Lower lobe of right lung (tissue), 2 donors: ENCODE measurements around the gene MRPS9. TPM values are rescaled to one million over a fixed set of nuclear protein-coding genes. Genes with fewer than 3 reads are reported as not detected.

Experiments used
- ATAC-seq, 2 donors: fragments of 200-7000 bp; cut with Tn5 transposase; one replicate each; pipeline ENCODE4 v1.9.1; 2020 to 2022; ENCODE audit warnings: mild to moderate bottlenecking in 2 of 2, moderate library complexity in 2 of 2
- DNase-seq: peaks from one replicate; pipeline ENCODE4 v3.0.0-alpha.2; 2020
- H3K27ac ChIP-seq: fragments of 200-600 bp; one replicate; pipeline ENCODE4 v1.8.0; 2022
- H3K27me3 ChIP-seq: fragments of 200-600 bp; one replicate; pipeline ENCODE4 v1.8.0; 2022; ENCODE audit warnings: low read depth
- H3K36me3 ChIP-seq: fragments of 200-600 bp; one replicate; pipeline ENCODE4 v1.8.0; 2022; ENCODE audit warnings: mild to moderate bottlenecking
- H3K4me1 ChIP-seq: fragments of 200-600 bp; one replicate; pipeline ENCODE4 v1.8.0; 2022
- H3K4me3 ChIP-seq: fragments of 200-600 bp; one replicate; pipeline ENCODE4 v1.8.0; 2022; ENCODE audit warnings: mild to moderate bottlenecking
- H3K9me3 ChIP-seq: fragments of 200-600 bp; one replicate; pipeline ENCODE4 v1.8.0; 2022
- intact Hi-C: fragments of 100-400 bp; cut with DNase I; formaldehyde crosslinking; loops from one replicate; pipeline ENCODE4 v1.11.0; 2022
- total RNA-seq: library from RNA; stranded (reverse); fragmentation: NEBNext Ultra II Directional; extraction: Animal tissue kit (Norgen Biotek cat#: 25700); gene quantifications from one replicate; pipeline ENCODE4 v1.2.1, GENCODE V29; 2021
- TF ChIP-seq, protein P1 (sequence below): fragments of 200-600 bp; IDR thresholded peaks from one replicate; pipeline ENCODE4 v1.8.0; 2022; ENCODE audit warnings: antibody characterized with exemption, mild to moderate bottlenecking
- donor health status: DM: no; HTN: yes; CAD: no; lungs with severe emphysema.

MRPS9 gene
- total RNA-seq, 1 donor from 2014 or later, result 15.1 TPM

DNA sequence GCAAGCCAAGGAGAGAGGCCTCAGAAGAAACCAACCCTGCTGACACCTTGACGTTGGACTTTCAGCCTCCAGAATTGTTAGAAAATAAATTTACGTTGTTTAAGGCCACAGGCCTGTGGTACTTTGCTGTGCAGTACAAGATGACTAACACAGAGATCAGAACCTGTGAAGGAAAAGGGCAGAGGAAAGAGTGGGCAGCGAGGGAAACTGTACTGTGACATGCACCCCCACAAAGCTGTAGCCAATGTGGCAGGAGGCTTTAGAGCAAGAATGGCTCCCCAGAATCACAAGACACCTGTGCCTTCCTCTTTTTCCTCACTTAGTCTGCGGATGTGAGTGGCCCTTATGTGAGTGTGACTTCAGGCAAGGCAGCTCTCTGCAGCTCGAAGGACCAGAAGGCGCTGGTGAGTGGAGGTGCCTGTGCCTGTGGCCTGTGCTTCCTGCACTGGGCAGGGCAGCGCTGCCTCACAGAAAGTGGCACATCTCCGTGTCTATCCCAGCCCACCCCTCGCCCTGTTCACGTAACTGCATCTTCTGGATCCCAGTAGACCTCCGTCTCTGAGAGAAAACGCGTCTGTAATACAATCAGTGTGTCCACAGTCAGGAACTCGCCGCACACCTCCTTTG lies 89.5 kb downstream of the MRPS9 start:
- Histone ChIP-seq H3K27ac (no peak overlapping the region), H3K36me3 (no peaks in the 10 kb centered on the region), H3K4me1 (no peaks in the 10 kb centered on the region), H3K4me3 (no peak overlapping the region), H3K9me3 (no peaks in the 10 kb centered on the region), H3K27me3 (no peaks in the 10 kb centered on the region)
- TF ChIP-seq, protein P1, sequence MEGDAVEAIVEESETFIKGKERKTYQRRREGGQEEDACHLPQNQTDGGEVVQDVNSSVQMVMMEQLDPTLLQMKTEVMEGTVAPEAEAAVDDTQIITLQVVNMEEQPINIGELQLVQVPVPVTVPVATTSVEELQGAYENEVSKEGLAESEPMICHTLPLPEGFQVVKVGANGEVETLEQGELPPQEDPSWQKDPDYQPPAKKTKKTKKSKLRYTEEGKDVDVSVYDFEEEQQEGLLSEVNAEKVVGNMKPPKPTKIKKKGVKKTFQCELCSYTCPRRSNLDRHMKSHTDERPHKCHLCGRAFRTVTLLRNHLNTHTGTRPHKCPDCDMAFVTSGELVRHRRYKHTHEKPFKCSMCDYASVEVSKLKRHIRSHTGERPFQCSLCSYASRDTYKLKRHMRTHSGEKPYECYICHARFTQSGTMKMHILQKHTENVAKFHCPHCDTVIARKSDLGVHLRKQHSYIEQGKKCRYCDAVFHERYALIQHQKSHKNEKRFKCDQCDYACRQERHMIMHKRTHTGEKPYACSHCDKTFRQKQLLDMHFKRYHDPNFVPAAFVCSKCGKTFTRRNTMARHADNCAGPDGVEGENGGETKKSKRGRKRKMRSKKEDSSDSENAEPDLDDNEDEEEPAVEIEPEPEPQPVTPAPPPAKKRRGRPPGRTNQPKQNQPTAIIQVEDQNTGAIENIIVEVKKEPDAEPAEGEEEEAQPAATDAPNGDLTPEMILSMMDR, result no peak
- no peak for DNase-seq
- no peak for ATAC-seq
- intact Hi-C loops, result no loop called here

- TF ChIP-seq, protein P1, result no peak
- peak in 1 of 2 donors; percentile 45 for ATAC-seq
- intact Hi-C loops, result no loop called here
Measured at GRCh38 chr2:105129722-105130232, 91.9 kb downstream of the MRPS9 start.

GRCh38 chr2:105130546-105130945 lies 92.7 kb downstream of the MRPS9 start:
- no peak for ATAC-seq
- no peaks in the 10 kb centered on the region for H3K9me3 ChIP-seq
- H3K36me3 ChIP-seq, result no peaks in the 10 kb centered on the region
- no peak overlapping the region for H3K27ac ChIP-seq
- TF ChIP-seq, protein P1, result no peak
- intact Hi-C loops, result no loop called here
- no peaks in the 10 kb centered on the region for H3K4me1 ChIP-seq
- H3K4me3 ChIP-seq, result no peak overlapping the region
- H3K27me3 ChIP-seq, result no peaks in the 10 kb centered on the region
- no peak for DNase-seq

More at GRCh38 chr2:105129722-105130232, 91.9 kb downstream of the MRPS9 start:
- H3K36me3 ChIP-seq, result no peaks in the 10 kb centered on the region
- H3K27ac ChIP-seq, result no peak overlapping the region
- H3K4me1 ChIP-seq, result no peaks in the 10 kb centered on the region
- no peak for DNase-seq
- no peaks in the 10 kb centered on the region for H3K27me3 ChIP-seq
- no peaks in the 10 kb centered on the region for H3K9me3 ChIP-seq
- no peak overlapping the region for H3K4me3 ChIP-seq

DNA sequence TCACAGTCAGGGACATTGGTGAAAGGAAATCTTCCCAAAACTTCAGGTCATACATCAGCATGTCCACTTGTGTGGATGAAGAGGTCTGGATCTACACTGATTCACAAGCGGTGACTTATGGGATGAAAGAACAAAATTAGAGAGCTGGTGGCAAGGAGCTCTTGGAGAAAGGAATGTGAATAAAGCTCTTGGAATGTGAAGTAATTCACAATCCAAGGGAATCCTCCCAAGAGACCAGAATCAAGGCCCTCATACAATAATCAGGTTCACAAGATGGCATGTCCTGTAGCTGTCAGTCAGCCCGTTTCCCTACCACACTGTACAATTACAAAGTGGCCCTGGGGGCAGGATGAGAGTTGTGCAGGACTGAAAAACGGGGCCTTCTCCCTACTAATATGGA lies 96.2 kb downstream of the MRPS9 start:
- Histone ChIP-seq H3K4me3 (no peak overlapping the region), H3K27me3 (no peaks in the 10 kb centered on the region), H3K4me1 (no peaks in the 10 kb centered on the region), H3K27ac (no peak overlapping the region), H3K36me3 (no peaks in the 10 kb centered on the region), H3K9me3 (no peaks in the 10 kb centered on the region)
- TF ChIP-seq, protein P1, result no peak
- intact Hi-C loops, result no loop called here
- no peak for ATAC-seq
- DNase-seq, result no peak

- no peaks in the 10 kb centered on the region for H3K9me3 ChIP-seq
- ATAC-seq (no peak), DNase-seq (no peak)
- no peaks in the 10 kb centered on the region for H3K4me1 ChIP-seq
- no peak overlapping the region for H3K4me3 ChIP-seq
- H3K36me3 ChIP-seq, result no peaks in the 10 kb centered on the region
- H3K27ac ChIP-seq, result no peak overlapping the region
- no peaks in the 10 kb centered on the region for H3K27me3 ChIP-seq
- intact Hi-C loops, result no loop called here
- TF ChIP-seq, protein P1, result no peak
Measured at GRCh38 chr2:105135436-105135835, 97.6 kb downstream of the MRPS9 start.
